Measurements from ENCODE around the gene ACAP1. TPM values are rescaled to one million over a fixed set of nuclear protein-coding genes. Genes with fewer than 3 reads are reported as not detected.

The ACAP1 gene
- total and polyA plus RNA-seq, 8 donors: 1.6 to 5.6 (median 3.1) TPM

GRCh38 chr17:7325031-7325528 lies 11.2 kb upstream of the ACAP1 start:
- TF ChIP-seq, protein P1, sequence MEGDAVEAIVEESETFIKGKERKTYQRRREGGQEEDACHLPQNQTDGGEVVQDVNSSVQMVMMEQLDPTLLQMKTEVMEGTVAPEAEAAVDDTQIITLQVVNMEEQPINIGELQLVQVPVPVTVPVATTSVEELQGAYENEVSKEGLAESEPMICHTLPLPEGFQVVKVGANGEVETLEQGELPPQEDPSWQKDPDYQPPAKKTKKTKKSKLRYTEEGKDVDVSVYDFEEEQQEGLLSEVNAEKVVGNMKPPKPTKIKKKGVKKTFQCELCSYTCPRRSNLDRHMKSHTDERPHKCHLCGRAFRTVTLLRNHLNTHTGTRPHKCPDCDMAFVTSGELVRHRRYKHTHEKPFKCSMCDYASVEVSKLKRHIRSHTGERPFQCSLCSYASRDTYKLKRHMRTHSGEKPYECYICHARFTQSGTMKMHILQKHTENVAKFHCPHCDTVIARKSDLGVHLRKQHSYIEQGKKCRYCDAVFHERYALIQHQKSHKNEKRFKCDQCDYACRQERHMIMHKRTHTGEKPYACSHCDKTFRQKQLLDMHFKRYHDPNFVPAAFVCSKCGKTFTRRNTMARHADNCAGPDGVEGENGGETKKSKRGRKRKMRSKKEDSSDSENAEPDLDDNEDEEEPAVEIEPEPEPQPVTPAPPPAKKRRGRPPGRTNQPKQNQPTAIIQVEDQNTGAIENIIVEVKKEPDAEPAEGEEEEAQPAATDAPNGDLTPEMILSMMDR (IDR thresholded peaks at IDR 0.05): no peak

GRCh38 chr17:7326186-7326585 lies 10.1 kb upstream of the ACAP1 start:
- peaks cover 0 to 21% (median 7%) of the 10 kb centered on the region in 3 donors for H3K36me3 ChIP-seq
- no peaks in the 10 kb centered on the region for H3K9me3 ChIP-seq
- DNase-seq: peak in 2 of 6 donors; percentile 20 to 60
- intact Hi-C loops (cut with DNase I): no loop called here
- peaks cover 0 to 11% (median 4%) of the 10 kb centered on the region in 3 donors for H3K4me1 ChIP-seq
- ATAC-seq: no peak
- FAIRE-seq: no peak
- H3K27ac ChIP-seq: no peak overlapping the region
- H3K4me3 ChIP-seq: no peak overlapping the region
- H3K27me3 ChIP-seq: no peaks in the 10 kb centered on the region
- TF ChIP-seq, protein P1 (IDR thresholded peaks at IDR 0.05): no peak
- 87 to 88% methylated on average over 11 of the region's 11 CpGs for WGBS, 2 donors

More at GRCh38 chr17:7325031-7325528, 11.2 kb upstream of the ACAP1 start:
- no peak for FAIRE-seq
- Histone ChIP-seq H3K4me3 (no peak overlapping the region), H3K27ac (no peak overlapping the region), H3K27me3 (no peaks in the 10 kb centered on the region), H3K4me1 (peaks cover 0 to 8% (median 0%) of the 10 kb centered on the region in 3 donors), H3K9me3 (no peaks in the 10 kb centered on the region), H3K36me3 (peaks cover 0 to 28% (median 7%) of the 10 kb centered on the region in 3 donors)
- ATAC-seq: no peak
- DNase-seq: peak in 1 of 6 donors; percentile 53
- intact Hi-C loops (cut with DNase I): no loop called here
- 90% methylated on average over 18 to 19 of the region's 19 CpGs for WGBS, 2 donors

GRCh38 chr17:7327056-7327455 lies 9.3 kb upstream of the ACAP1 start:
- H3K27ac ChIP-seq: no peak overlapping the region
- H3K36me3 ChIP-seq: peaks cover 0 to 19% (median 0%) of the 10 kb centered on the region in 3 donors
- intact Hi-C loops (cut with DNase I): no loop called here
- DNase-seq (peak in 2 of 6 donors; percentile 15 to 64), ATAC-seq (no peak), FAIRE-seq (no peak)
- H3K9me3 ChIP-seq: no peaks in the 10 kb centered on the region
- TF ChIP-seq, protein P1 (IDR thresholded peaks at IDR 0.05): no peak
- WGBS, 2 donors: 84 to 91% methylated on average over 7 of the region's 7 CpGs
- no peaks in the 10 kb centered on the region for H3K27me3 ChIP-seq
- H3K4me1 ChIP-seq: peaks cover 0 to 11% (median 4%) of the 10 kb centered on the region in 3 donors
- no peak overlapping the region for H3K4me3 ChIP-seq

DNA sequence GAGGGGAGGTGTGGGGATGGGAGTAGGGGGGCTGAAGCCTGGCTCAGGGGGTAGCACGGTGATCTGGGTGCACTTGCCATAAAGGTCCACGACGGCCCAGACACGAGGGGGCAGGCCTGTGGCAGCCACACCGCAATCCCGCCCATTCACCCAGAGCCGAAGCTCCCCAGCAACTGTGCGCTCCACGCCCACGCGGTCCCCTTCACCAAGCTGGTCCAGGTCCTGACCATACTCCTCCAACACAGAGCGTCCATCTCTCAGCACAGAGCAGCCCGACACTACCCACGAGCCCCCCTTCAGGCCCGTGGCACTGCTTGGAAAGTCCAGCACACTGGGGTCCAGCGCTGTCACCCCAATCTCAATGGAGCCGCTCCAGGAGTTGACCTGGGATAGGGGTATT lies 8.8 kb upstream of the ACAP1 start:
- intact Hi-C loops (cut with DNase I): no loop called here
- H3K36me3 ChIP-seq: peaks cover 0 to 15% (median 0%) of the 10 kb centered on the region in 3 donors
- no peak overlapping the region for H3K4me3 ChIP-seq
- H3K27me3 ChIP-seq: no peaks in the 10 kb centered on the region
- H3K9me3 ChIP-seq: no peaks in the 10 kb centered on the region
- DNase-seq (peak in 3 of 6 donors; percentile 27 to 69 (median 40)), FAIRE-seq (no peak), ATAC-seq (no peak)
- TF ChIP-seq, protein P1 (IDR thresholded peaks at IDR 0.05): no peak
- 80 to 88% methylated on average over 17 of the region's 17 CpGs for WGBS, 2 donors
- no peak overlapping the region for H3K27ac ChIP-seq
- H3K4me1 ChIP-seq: peaks cover 0 to 11% (median 4%) of the 10 kb centered on the region in 3 donors

DNA sequence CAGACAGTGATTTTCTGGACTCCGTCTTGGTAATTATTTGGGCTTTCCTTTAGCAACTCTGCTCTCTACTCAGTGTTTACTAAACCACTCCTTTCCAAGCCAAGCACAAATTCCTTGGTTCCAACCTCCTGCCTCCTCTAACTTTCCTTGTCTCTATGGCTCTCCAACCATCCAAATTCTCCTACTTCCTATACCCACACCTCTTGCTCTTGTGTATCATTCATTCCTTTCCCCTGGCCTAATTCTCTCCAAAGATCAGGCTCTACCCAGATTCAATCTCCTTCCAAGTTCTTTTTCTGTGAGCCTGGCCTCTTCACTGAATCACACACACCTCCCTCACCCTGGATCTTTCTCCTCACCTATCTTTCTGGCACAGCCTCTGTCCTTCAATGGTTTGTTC lies 8.3 kb upstream of the ACAP1 start:
- no peaks in the 10 kb centered on the region for H3K27me3 ChIP-seq
- TF ChIP-seq, protein P1 (IDR thresholded peaks at IDR 0.05): no peak
- H3K9me3 ChIP-seq: no peaks in the 10 kb centered on the region
- peak overlapping the region in 1 of 4 donors; percentile 98 for H3K4me3 ChIP-seq
- ATAC-seq (no peak), DNase-seq (no peak), FAIRE-seq (no peak)
- H3K36me3 ChIP-seq: peaks cover 0 to 10% (median 0%) of the 10 kb centered on the region in 3 donors
- WGBS, 2 donors: 60 to 62% methylated on average over 1 of the region's 1 CpG
- H3K4me1 ChIP-seq: peaks cover 0 to 11% (median 4%) of the 10 kb centered on the region in 3 donors
- intact Hi-C loops (cut with DNase I): no loop called here
- no peak overlapping the region for H3K27ac ChIP-seq
